GM12801 (cell line): ENCODE results near the gene ZIM2.

Experiments used
- TF ChIP-seq, protein P1 (sequence below): IDR thresholded peaks from one replicate; pipeline ENCODE4 v1.5.1; 2011; ENCODE audit warnings: control low read depth; ENCODE audit not compliant: insufficient read length; ENCODE audit errors: extremely low read depth

Gene ZIM2

GRCh38 chr19:56814656-56815055 lies 25.9 kb downstream of the ZIM2 start:
- TF ChIP-seq, protein P1, sequence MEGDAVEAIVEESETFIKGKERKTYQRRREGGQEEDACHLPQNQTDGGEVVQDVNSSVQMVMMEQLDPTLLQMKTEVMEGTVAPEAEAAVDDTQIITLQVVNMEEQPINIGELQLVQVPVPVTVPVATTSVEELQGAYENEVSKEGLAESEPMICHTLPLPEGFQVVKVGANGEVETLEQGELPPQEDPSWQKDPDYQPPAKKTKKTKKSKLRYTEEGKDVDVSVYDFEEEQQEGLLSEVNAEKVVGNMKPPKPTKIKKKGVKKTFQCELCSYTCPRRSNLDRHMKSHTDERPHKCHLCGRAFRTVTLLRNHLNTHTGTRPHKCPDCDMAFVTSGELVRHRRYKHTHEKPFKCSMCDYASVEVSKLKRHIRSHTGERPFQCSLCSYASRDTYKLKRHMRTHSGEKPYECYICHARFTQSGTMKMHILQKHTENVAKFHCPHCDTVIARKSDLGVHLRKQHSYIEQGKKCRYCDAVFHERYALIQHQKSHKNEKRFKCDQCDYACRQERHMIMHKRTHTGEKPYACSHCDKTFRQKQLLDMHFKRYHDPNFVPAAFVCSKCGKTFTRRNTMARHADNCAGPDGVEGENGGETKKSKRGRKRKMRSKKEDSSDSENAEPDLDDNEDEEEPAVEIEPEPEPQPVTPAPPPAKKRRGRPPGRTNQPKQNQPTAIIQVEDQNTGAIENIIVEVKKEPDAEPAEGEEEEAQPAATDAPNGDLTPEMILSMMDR: no peak

DNA sequence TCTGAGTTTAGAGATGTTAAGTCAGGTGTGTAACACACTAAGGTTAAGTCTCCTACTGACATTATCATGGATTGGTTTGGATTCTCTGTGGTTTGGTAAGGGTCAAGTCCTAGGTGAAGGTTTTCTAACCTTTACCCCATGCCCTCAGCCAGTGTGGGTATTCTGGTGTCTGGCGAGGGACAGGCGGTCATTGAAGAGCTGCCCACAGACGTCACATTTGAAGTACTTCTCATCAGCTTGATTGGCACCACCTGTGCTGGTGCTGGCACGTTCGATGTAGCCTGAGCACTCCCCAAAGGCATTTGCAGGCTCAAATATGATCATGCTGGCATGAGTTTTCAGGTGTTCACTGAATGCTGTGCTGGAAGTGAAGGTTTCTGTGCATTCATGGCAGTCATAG lies 27.0 kb downstream of the ZIM2 start:
- TF ChIP-seq, protein P1: no peak

DNA sequence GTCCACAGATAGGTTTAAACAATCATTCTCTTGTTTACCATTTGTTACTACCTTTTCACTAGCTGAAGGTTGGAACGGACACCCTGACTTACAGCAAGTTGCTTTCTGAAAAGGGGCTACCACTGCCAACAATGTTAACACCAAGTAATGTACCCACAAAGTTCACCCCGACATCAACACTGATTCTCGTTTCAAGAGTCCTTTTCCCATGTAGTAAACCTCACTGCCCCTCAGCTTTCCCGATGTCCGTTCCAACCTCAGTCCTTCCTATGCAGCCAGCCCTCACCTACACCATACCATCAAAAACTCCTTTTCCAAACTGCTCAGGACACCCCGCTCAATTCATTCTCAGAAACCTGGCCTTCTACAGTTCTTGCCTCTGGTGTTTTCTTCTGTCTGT lies 29.0 kb downstream of the ZIM2 start:
- TF ChIP-seq, protein P1: no peak

- TF ChIP-seq, protein P1: no peak
Measured at GRCh38 chr19:56810260-56810659, 30.3 kb downstream of the ZIM2 start.

DNA sequence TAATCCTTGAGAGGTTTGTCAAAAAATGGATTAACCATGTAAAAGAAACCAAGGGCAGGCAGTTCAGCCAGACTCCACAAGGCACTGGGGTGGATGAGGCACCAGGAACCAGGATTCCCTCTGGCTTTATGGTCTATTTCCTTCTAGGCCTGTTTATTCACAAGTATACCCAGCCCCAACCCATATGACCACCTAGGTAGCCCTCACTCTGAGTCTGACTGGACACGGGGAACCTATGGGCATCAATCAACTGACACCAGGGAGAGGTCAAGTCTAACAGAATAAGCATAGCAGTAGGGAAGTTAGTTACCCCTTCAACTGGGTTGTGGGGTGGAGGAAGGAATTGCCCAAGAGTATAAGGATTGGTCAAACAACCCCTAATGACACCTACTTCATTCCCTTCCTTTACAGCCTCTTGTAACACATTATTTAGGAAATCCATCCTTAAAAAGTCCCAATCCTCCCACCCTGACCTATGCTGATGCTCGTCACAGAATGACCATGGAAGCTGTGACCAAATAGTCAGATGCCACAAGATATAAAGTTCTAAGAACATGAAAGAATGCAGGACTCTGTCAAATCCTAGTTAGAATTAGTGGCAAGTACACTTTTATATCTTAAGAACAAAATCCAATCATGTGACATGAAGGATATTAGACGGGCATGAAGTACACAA lies 31.7 kb downstream of the ZIM2 start:
- TF ChIP-seq, protein P1: no peak

GRCh38 chr19:56806639-56807038 lies 33.9 kb downstream of the ZIM2 start:
- TF ChIP-seq, protein P1: no peak

GRCh38 chr19:56778351-56778750 lies 62.2 kb downstream of the ZIM2 start:
- TF ChIP-seq, protein P1: no peak
